Gastroesophageal sphincter (tissue), 4 donors: ENCODE results near the gene CD93. TPM values are rescaled to one million over a fixed set of nuclear protein-coding genes. Genes with fewer than 3 reads are reported as not detected.
A peak's percentile ranks its signal among the peaks of the same experiment; 100 is the strongest.

ENCODE experiments used
- ATAC-seq: fragments of 150-250 bp; one replicate; pipeline ENCODE4 v1.9.1; 2016; ENCODE audit warnings: mild to moderate bottlenecking, moderate library complexity
- H3K27ac ChIP-seq, 4 donors: fragments of 200-600 bp; sonication (generic) in 3 of 4; 1 replicate in 3 of 4; 2 replicates in 1 of 4; pipeline ENCODE4 v1.5.1; 2016 to 2019
- H3K27me3 ChIP-seq: fragments of 200-600 bp; sonication (generic); one replicate; pipeline ENCODE4 v1.5.1; 2019
- H3K36me3 ChIP-seq, 2 donors: fragments of 200-600 bp; sonication (generic); one replicate each; pipeline ENCODE4 v1.5.1; 2019; ENCODE audit warnings: control low read depth in 1 of 2
- H3K4me1 ChIP-seq, 3 donors: fragments of 200-600 bp; sonication (generic); 1 replicate in 2 of 3; 2 replicates in 1 of 3; pipeline ENCODE4 v1.5.1; 2016 to 2019; ENCODE audit warnings: control low read depth in 2 of 3
- H3K4me3 ChIP-seq, 2 donors: fragments of 200-600 bp; sonication (generic); one replicate each; pipeline ENCODE4 v1.5.1; 2019; ENCODE audit warnings: mild to moderate bottlenecking in 1 of 2, moderate library complexity in 1 of 2
- H3K9me3 ChIP-seq, 3 donors: fragments of 200-600 bp; sonication (generic); one replicate each; pipeline ENCODE4 v1.5.1; 2017 to 2019; ENCODE audit warnings: control low read depth in 2 of 3
- EP300 ChIP-seq: sonication (generic); formaldehyde crosslinking; IDR thresholded peaks from one replicate; pipeline ENCODE4 v1.6.1; 2017; ENCODE audit warnings: antibody characterized with exemption, mild to moderate bottlenecking
- POLR2A ChIP-seq, 2 donors: fragments of 450-650 bp; IDR thresholded peaks; one replicate each; pipeline ENCODE4 v1.6.1; 2017; ENCODE audit warnings: antibody characterized with exemption in 2 of 2, mild to moderate bottlenecking in 2 of 2, moderate library complexity in 1 of 2
- POLR2AphosphoS5 ChIP-seq: sonication (generic); formaldehyde crosslinking; IDR thresholded peaks from one replicate; pipeline ENCODE4 v1.6.1; 2017; ENCODE audit warnings: antibody characterized with exemption
- WGBS, 2 donors: methylation state at CpG; one replicate each; pipeline ENCODE4 v1.1.5; 2018; ENCODE audit warnings: low coverage in 1 of 2; 5-methylcytosine and 5-hydroxymethylcytosine counted together
- total RNA-seq, 4 donors: library from RNA; depleted of rRNA; stranded (reverse); fragments of >200 nt; gene quantifications; one replicate each; pipeline ENCODE4 v1.1.0, GENCODE V29; 2016
- TF ChIP-seq, protein P1 (sequence below), 4 experiments: fragments of 200-600 bp in 2 of 4; fragments of 450-650 bp in 2 of 4; sonication (generic) in 1 of 4; IDR thresholded peaks; one replicate each; pipeline ENCODE4 v1.5.1; 2017 to 2019; ENCODE audit warnings: antibody characterized with exemption in 4 of 4, mild to moderate bottlenecking in 2 of 4, moderate library complexity in 2 of 4

Gene CD93
- total RNA-seq, 4 donors from 2014 or later: 20.4 to 75.4 (median 47.2) TPM

DNA sequence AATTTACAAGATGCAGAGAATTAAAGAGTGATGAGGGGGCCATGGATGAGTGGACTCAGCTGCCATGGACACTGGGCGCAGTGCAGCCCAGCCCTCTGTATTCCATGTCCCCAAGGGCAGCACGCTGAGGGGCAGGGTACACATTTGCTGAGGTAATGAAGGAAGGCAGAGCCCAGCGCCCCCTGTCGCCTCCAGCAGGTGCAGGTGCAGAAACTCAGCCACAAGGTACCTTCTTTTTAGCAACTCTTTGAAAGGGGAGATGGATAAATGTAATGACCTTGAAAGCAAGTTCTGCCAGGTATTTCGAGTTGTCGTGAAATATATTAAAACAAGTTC, 7.1 kb downstream of the CD93 start:
- Histone ChIP-seq H3K27me3 (peaks cover 4% of the 10 kb centered on the region), H3K4me1 (peaks cover 0 to 18% (median 4%) of the 10 kb centered on the region in 3 donors), H3K36me3 (no peaks in the 10 kb centered on the region), H3K4me3 (no peak overlapping the region), H3K9me3 (no peaks in the 10 kb centered on the region), H3K27ac (no peak overlapping the region)
- no peak for ATAC-seq
- 73% methylated on average over 4 of the region's 6 CpGs for WGBS, 2 donors
- TF ChIP-seq, protein P1, sequence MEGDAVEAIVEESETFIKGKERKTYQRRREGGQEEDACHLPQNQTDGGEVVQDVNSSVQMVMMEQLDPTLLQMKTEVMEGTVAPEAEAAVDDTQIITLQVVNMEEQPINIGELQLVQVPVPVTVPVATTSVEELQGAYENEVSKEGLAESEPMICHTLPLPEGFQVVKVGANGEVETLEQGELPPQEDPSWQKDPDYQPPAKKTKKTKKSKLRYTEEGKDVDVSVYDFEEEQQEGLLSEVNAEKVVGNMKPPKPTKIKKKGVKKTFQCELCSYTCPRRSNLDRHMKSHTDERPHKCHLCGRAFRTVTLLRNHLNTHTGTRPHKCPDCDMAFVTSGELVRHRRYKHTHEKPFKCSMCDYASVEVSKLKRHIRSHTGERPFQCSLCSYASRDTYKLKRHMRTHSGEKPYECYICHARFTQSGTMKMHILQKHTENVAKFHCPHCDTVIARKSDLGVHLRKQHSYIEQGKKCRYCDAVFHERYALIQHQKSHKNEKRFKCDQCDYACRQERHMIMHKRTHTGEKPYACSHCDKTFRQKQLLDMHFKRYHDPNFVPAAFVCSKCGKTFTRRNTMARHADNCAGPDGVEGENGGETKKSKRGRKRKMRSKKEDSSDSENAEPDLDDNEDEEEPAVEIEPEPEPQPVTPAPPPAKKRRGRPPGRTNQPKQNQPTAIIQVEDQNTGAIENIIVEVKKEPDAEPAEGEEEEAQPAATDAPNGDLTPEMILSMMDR (IDR thresholded peaks at IDR 0.05): peak in 1 of 4 experiments; percentile 26
- TF ChIP-seq POLR2A (IDR thresholded peaks at IDR 0.05) (no peak), POLR2AphosphoS5 (no peak)

DNA sequence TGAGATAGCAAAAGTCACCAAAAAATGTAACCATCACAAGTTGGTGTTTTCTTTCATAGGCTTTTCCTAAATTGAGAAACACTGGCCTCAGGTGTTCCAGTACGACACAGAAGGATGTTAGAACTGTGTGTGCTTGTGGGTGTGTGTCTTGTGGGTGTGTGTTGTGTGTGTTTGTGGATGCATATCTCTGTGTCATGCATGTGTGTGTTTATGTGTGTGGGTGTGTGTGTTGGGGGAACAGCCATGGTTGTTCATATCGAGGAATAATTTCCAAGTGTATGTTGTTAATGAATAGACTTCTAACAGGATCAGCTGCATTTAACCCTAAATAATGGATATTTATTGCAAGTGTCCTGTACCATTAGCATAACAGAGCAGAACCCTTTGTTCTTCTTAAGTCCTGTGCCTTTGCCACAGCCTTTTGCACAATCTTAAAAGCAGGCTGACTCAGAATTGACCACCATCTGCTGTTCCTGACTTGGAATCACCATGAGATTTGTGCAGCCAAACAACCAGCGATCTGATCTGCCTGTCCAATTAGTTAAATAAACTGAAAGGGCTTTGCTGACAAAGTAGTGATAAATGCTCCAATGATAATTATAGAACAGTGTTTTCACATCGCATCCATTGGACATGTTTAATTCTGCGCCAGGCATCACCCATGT, 7.6 kb downstream of the CD93 start:
- 43 to 56% methylated on average over 2 to 5 of the region's 5 CpGs for WGBS, 2 donors
- peaks cover 4% of the 10 kb centered on the region for H3K27me3 ChIP-seq

DNA sequence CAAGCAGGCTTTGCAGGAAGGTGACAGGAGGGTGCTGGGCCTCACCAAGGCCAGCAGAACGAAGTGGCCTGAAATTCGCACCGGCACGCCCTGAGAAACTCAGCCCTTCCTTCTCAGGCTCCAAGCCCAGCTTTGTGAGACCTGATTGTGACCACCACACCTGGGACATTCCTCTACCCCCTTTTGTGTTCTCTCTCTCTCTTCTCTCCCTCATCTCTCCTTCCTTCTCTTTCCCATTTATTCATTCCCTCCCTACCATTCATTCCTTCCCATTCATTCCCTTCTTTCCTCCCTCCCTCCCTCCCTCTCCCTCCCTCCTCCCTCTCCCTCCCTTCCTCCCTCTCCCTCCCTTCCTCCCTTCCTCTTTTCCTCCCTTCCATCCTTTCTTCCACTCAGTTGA, 8.8 kb downstream of the CD93 start:
- Histone ChIP-seq H3K27me3 (peaks cover 4% of the 10 kb centered on the region), H3K27ac (no peak overlapping the region), H3K4me3 (no peak overlapping the region), H3K4me1 (peaks cover 0 to 18% (median 4%) of the 10 kb centered on the region in 3 donors), H3K36me3 (no peaks in the 10 kb centered on the region), H3K9me3 (no peaks in the 10 kb centered on the region)
- 77 to 95% methylated on average over 4 of the region's 4 CpGs for WGBS, 2 donors
- ATAC-seq: no peak
- no peak for TF ChIP-seq POLR2AphosphoS5
- TF ChIP-seq EP300: no peak
- TF ChIP-seq, protein P1 (IDR thresholded peaks at IDR 0.05): no peak
- no peak for TF ChIP-seq POLR2A (IDR thresholded peaks at IDR 0.05)

More for the DNA sequence above, 7.6 kb downstream of the CD93 start:
- Histone ChIP-seq H3K4me3 (no peak overlapping the region), H3K4me1 (peaks cover 0 to 18% (median 4%) of the 10 kb centered on the region in 3 donors), H3K36me3 (no peaks in the 10 kb centered on the region), H3K9me3 (no peaks in the 10 kb centered on the region), H3K27ac (no peak overlapping the region)
- ATAC-seq: no peak
- peak; percentile 55 for TF ChIP-seq POLR2AphosphoS5
- TF ChIP-seq, protein P1 (IDR thresholded peaks at IDR 0.05): no peak

DNA sequence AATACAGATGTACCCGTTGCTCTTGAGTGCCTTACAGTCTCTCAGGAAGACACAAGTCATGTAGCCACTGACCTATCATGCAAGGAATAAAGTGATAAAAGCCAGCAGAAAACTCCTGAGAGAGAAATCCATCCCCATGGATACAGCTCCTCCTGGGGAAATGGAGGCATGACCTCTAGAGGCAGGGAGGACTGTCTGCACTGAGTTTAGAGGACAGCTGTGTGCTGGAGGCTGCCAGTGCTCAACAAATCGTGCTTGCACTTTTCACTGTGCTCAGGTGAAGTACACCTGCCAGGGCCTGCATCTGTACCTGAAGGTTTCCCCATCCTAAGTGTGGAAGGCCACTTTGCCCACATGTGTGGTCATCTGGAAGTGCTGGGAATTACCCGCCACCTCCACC, 12.1 kb downstream of the CD93 start:
- H3K9me3 ChIP-seq: no peaks in the 10 kb centered on the region

DNA sequence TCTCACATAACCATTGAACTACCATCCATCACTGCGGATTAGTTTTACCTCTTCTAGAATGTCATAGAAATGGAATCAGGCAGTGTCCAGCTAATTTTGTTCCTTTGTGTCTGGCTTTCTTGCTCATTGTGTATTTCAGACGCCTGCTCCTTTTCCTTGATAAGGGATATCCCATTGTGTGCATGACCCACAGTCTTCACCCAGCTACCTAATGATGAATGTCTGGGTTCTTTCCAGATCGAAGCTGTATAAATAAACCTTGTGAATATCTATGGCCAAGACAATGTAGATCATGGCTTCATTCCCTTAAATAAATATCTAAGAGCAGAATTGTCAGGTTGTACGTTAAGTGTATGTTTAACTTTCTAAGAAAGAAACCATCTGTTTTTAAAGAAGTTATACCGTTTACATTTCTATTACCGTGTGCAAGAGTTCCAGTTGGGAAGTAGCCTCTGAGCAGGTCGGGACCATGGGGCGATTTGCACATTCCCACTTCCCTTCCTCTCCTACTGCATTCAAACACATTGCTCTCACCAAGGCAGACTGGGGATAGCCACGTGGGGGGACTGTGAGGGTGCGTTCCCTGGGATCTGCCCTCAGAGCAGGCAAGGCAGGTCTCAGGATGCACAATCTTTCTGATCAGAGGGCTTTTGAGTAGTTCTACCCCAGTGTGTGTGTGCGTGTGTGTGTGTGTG, 13.1 kb downstream of the CD93 start:
- H3K9me3 ChIP-seq: no peaks in the 10 kb centered on the region
- H3K4me1 ChIP-seq: peaks cover 0 to under 1% (median 0%) of the 10 kb centered on the region in 3 donors
- WGBS, 2 donors: 30 to 53% methylated on average over 9 to 10 of the region's 11 CpGs
- ATAC-seq: no peak
- no peak overlapping the region for H3K27ac ChIP-seq
- peaks cover 4% of the 10 kb centered on the region for H3K27me3 ChIP-seq
- TF ChIP-seq POLR2A (IDR thresholded peaks at IDR 0.05) (no peak), POLR2AphosphoS5 (no peak), EP300 (no peak)
- TF ChIP-seq, protein P1 (IDR thresholded peaks at IDR 0.05): no peak
- no peaks in the 10 kb centered on the region for H3K36me3 ChIP-seq
- H3K4me3 ChIP-seq: no peak overlapping the region

More for the DNA sequence above, 12.1 kb downstream of the CD93 start:
- Histone ChIP-seq H3K36me3 (no peaks in the 10 kb centered on the region), H3K27me3 (peaks cover 4% of the 10 kb centered on the region), H3K4me3 (no peak overlapping the region), H3K27ac (no peak overlapping the region), H3K4me1 (peaks cover 0 to 11% (median 4%) of the 10 kb centered on the region in 3 donors)
- ATAC-seq: no peak
- WGBS, 2 donors: 93 to 94% methylated on average over 2 of the region's 3 CpGs
- TF ChIP-seq POLR2A (IDR thresholded peaks at IDR 0.05) (no peak), POLR2AphosphoS5 (no peak)
